Calu3 (cell line): ENCODE data around the gene TEAD1. TPM values are rescaled to one million over a fixed set of nuclear protein-coding genes. Genes with fewer than 3 reads are reported as not detected.

Experiments used
- BruUV-seq: library from RNA; stranded (reverse); fragments of 400-500 nt; replicated peaks from 2 replicates; lab custom pipeline; 2021; lab: Mats Ljungman, UMichigan
- CTCF ChIA-PET: fragments of 300-600 bp; sonication (Branson Sonifier 250); formaldehyde crosslinking; loops from one replicate; lab custom pipeline; 2022; ENCODE audit warnings: antibody characterized with exemption; lab: Charles Lee
- DNase-seq: peaks from one replicate; pipeline ENCODE4 v3.0.0; 2022
- H3K27ac Mint-ChIP-seq: one replicate; pipeline ENCODE4 v1.8.0; 2022; ENCODE audit warnings: mixed read lengths; ENCODE audit not compliant: unreplicated experiment
- H3K27me3 Mint-ChIP-seq: one replicate; pipeline ENCODE4 v1.8.0; 2022; ENCODE audit warnings: mixed read lengths; ENCODE audit not compliant: unreplicated experiment
- H3K36me3 Mint-ChIP-seq: one replicate; pipeline ENCODE4 v1.8.0; 2022; ENCODE audit warnings: mild to moderate bottlenecking, moderate library complexity, mixed read lengths; ENCODE audit not compliant: insufficient read depth, unreplicated experiment
- H3K4me1 Mint-ChIP-seq: one replicate; pipeline ENCODE4 v1.8.0; 2022; ENCODE audit warnings: mild to moderate bottlenecking, low read depth, mixed read lengths; ENCODE audit not compliant: unreplicated experiment
- H3K4me3 Mint-ChIP-seq: one replicate; pipeline ENCODE4 v1.8.0; 2022; ENCODE audit warnings: mild to moderate bottlenecking, low read depth, moderate library complexity, mixed read lengths; ENCODE audit not compliant: unreplicated experiment
- H3K9me3 Mint-ChIP-seq: one replicate; pipeline ENCODE4 v1.8.0; 2022; ENCODE audit warnings: low read depth, mixed read lengths; ENCODE audit not compliant: unreplicated experiment
- CTCF ChIP-seq: fragments of 200-600 bp; IDR thresholded peaks from one replicate; pipeline ENCODE4 v1.8.0; 2022; ENCODE audit warnings: antibody characterized with exemption; ENCODE audit not compliant: unreplicated experiment
- intact Hi-C: fragments of 100-400 bp; cut with micrococcal nuclease; formaldehyde crosslinking; loops from one replicate; pipeline ENCODE4 v1.10.0; 2022; ENCODE audit not compliant: unreplicated experiment
- total RNA-seq: library from RNA; stranded (reverse); gene quantifications from 2 replicates; pipeline ENCODE4 v1.2.3, GENCODE V29; 2022

The TEAD1 gene
- total RNA-seq, 1 experiment from 2014 or later, result 104 TPM

DNA sequence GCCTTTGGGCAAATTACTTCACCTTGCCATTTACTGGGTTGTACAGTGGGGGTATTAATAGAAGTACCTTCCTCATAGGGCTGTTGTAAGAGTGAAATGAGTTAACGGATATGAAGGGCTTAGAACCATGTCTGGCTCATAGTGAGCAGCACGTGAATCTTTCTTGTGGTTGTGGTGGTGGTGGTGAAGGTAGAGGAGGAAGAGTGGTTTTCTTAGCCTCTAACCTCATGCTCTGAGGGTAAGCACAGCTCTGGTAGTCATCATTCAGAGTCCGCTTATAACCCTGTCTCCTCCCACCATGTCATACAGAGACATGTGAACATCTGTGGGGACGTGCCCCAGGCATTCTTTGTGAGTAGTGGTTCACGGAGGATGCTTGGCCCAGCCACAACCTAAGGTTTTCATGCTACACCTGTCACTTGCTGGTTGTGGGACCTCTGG, 43.6 kb downstream of the TEAD1 start:
- TF ChIP-seq CTCF, result no peak
- no peak for DNase-seq
- no peaks in the 10 kb centered on the region for H3K27me3 Mint-ChIP-seq
- H3K9me3 Mint-ChIP-seq, result no peaks in the 10 kb centered on the region
- intact Hi-C loops, result no loop called here
- no peak overlapping the region for H3K4me3 Mint-ChIP-seq
- H3K27ac Mint-ChIP-seq, result no peak overlapping the region
- BruUV-seq, result no TSS peak
- H3K4me1 Mint-ChIP-seq, result peaks cover 58% of the 10 kb centered on the region
- CTCF ChIA-PET, result no interaction called here
- H3K36me3 Mint-ChIP-seq, result peaks cover 8% of the 10 kb centered on the region

- CTCF ChIA-PET, result interaction anchor here (0.5 to 0.7 kb wide), 2 partner anchors 38 to 39 kb away, joined by 4 to 8 read pairs; no protein-coding TSS in a partner anchor
- DNase-seq, result no peak
- intact Hi-C loops, result no loop called here
- Mint-ChIP-seq H3K27me3 (no peaks in the 10 kb centered on the region), H3K4me1 (peaks cover 72% of the 10 kb centered on the region), H3K9me3 (no peaks in the 10 kb centered on the region), H3K27ac (no peak overlapping the region), H3K36me3 (peaks cover 20% of the 10 kb centered on the region), H3K4me3 (no peak overlapping the region)
- no peak for TF ChIP-seq CTCF
- no TSS peak for BruUV-seq
Observed at GRCh38 chr11:12719221-12719620, 45.0 kb downstream of the TEAD1 start.

- Mint-ChIP-seq H3K9me3 (no peaks in the 10 kb centered on the region), H3K27ac (peak overlapping the region; percentile 100), H3K4me1 (peaks cover 96% of the 10 kb centered on the region), H3K36me3 (peaks cover 39% of the 10 kb centered on the region), H3K27me3 (no peaks in the 10 kb centered on the region), H3K4me3 (no peak overlapping the region)
- no TSS peak for BruUV-seq
- intact Hi-C loops, result loop anchor here (2.0 to 10.0 kb wide), 4 partner anchors 29 to 133 kb away; no protein-coding TSS in a partner anchor
- CTCF ChIA-PET, result interaction anchor here (0.7 to 0.8 kb wide), 2 partner anchors 132 to 167 kb away, joined by 3 read pairs; no protein-coding TSS in a partner anchor
- no peak for TF ChIP-seq CTCF
- DNase-seq, result no peak
Observed at GRCh38 chr11:12721816-12722604, 47.8 kb downstream of the TEAD1 start.

- intact Hi-C loops, result loop anchor here (2.0 to 10.0 kb wide), 6 partner anchors 31 to 165 kb away; no protein-coding TSS in a partner anchor
- no TSS peak for BruUV-seq
Observed at GRCh38 chr11:12723421-12724300, 49.4 kb downstream of the TEAD1 start.

More at GRCh38 chr11:12723421-12724300, 49.4 kb downstream of the TEAD1 start:
- peaks cover 48% of the 10 kb centered on the region for H3K36me3 Mint-ChIP-seq
- peak; percentile 72 for DNase-seq
- H3K27me3 Mint-ChIP-seq, result no peaks in the 10 kb centered on the region
- H3K9me3 Mint-ChIP-seq, result no peaks in the 10 kb centered on the region
- peak overlapping the region; percentile 100 for H3K27ac Mint-ChIP-seq
- CTCF ChIA-PET, result interaction anchor here (0.8 to 1.4 kb wide), 2 partner anchors 23 to 30 kb away, joined by 3 to 4 read pairs; no protein-coding TSS in a partner anchor
- TF ChIP-seq CTCF, result no peak
- peak overlapping the region; percentile 79 for H3K4me3 Mint-ChIP-seq
- H3K4me1 Mint-ChIP-seq, result peaks cover 94% of the 10 kb centered on the region
